Ovary (tissue), 3 donors: ENCODE results near the gene PAFAH2.

Experiments
- CTCF ChIP-seq, 3 donors: fragments of 450-650 bp in 2 of 3; fragments of 200-600 bp in 1 of 3; IDR thresholded peaks; one replicate each; pipeline versions ENCODE4 v1.5.1 to v1.8.0; 2016 to 2022; ENCODE audit warnings: antibody characterized with exemption in 3 of 3, mild to moderate bottlenecking in 1 of 3
- EP300 ChIP-seq: sonication (generic); formaldehyde crosslinking; IDR thresholded peaks from one replicate; pipeline ENCODE4 v1.6.1; 2017; ENCODE audit warnings: antibody characterized with exemption
- POLR2A ChIP-seq: fragments of 450-650 bp; IDR thresholded peaks from one replicate; pipeline ENCODE4 v1.6.1; 2017; ENCODE audit warnings: antibody characterized with exemption, mild to moderate bottlenecking, moderate library complexity
- donor health status: DM: no; HTN: no; CAD: no.

DNA sequence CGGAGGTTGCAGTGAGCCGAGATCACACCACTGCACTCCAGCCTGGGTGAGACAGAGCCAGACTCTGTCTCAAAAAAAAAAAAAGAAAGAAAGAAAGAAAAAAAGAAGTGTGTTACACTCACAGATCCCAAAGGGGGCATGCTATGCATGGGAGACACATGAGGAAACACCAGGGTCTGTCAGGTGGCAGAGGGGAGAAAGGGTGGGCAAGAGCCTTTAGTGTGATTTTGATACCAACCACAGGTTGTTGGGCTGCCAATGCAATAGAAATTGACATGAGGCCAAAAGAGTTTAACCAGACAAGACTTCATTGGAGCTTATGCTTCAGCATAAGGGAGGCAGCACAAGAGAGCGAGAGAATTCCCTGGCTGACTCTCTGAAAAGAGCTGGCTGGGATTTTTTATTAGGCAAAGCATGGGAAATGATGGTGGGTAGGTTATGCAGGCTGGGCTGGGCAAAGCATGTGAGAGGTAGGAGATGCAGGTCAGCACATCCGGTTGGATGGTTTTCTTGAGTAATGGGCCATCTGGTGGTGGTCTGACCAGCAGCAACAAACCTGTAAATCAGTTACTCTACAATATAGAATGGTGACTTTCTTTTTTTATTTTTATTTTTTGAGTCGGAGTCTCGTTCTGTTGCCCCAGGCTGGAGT is 12.1 kb upstream of the PAFAH2 start:
- TF ChIP-seq CTCF (IDR thresholded peaks at IDR 0.05): no peak
- TF ChIP-seq POLR2A: no peak
- TF ChIP-seq EP300: no peak
